Neuronal stem cell (in vitro differentiated cells): ENCODE results near the gene SCFD2.

Experiments
- DNase-seq: peaks from one replicate; pipeline ENCODE4 v3.0.0-alpha.2; 2013; ENCODE audit warnings: low spot score
- H2AFZ ChIP-seq: one replicate; pipeline ENCODE4 v1.6.1; 2013; ENCODE audit warnings: mild to moderate bottlenecking, low read length, inconsistent platforms
- H2AK5ac ChIP-seq: 2 replicates; pipeline ENCODE4 v1.6.1; 2013; ENCODE audit warnings: low read depth, mild to moderate bottlenecking, inconsistent platforms, low read length, moderate library complexity, mixed read lengths
- H2BK120ac ChIP-seq: 2 replicates; pipeline ENCODE4 v1.6.1; 2013; ENCODE audit warnings: low read depth, mild to moderate bottlenecking, inconsistent platforms, low read length, moderate library complexity, mixed read lengths
- H2BK12ac ChIP-seq: one replicate; pipeline ENCODE4 v1.6.1; 2013; ENCODE audit warnings: low read length, inconsistent platforms
- H2BK15ac ChIP-seq: 2 replicates; pipeline ENCODE4 v1.6.1; 2013; ENCODE audit warnings: mild to moderate bottlenecking, low read length, inconsistent platforms, mixed read lengths
- H2BK5ac ChIP-seq: one replicate; pipeline ENCODE4 v1.6.1; 2013; ENCODE audit warnings: inconsistent platforms, mild to moderate bottlenecking, low read length, moderate library complexity
- H3K14ac ChIP-seq: one replicate; pipeline ENCODE4 v1.6.1; 2013; ENCODE audit warnings: low read length, inconsistent platforms
- H3K18ac ChIP-seq: 2 replicates; pipeline ENCODE4 v1.6.1; 2013; ENCODE audit warnings: low read length, inconsistent platforms
- H3K23ac ChIP-seq: 2 replicates; pipeline ENCODE4 v1.6.1; 2013; ENCODE audit warnings: low read depth, mild to moderate bottlenecking, mixed read lengths, low read length, inconsistent platforms; ENCODE audit not compliant: poor library complexity
- H3K27ac ChIP-seq: replicated peaks from 3 replicates; pipeline ENCODE4 v1.5.1; 2013; ENCODE audit warnings: low read length, inconsistent platforms
- H3K27me3 ChIP-seq, 3 experiments: 2 replicates each; pipeline ENCODE4 v1.6.1; 2013; ENCODE audit warnings: low read length in 3 of 3, mild to moderate bottlenecking in 2 of 3, inconsistent platforms in 1 of 3, low read depth in 1 of 3, mixed read lengths in 1 of 3, moderate library complexity in 1 of 3; ENCODE audit not compliant: control insufficient read depth in 3 of 3, insufficient read depth in 3 of 3
- H3K36me3 ChIP-seq, 2 donors: replicated peaks in 1 of 2; 2 replicates each; pipeline ENCODE4 v1.6.1; 2013; ENCODE audit warnings: low read length in 2 of 2; ENCODE audit not compliant: control insufficient read depth in 2 of 2, insufficient read depth in 2 of 2
- H3K4ac ChIP-seq: 2 replicates; pipeline ENCODE4 v1.6.1; 2013; ENCODE audit warnings: inconsistent platforms, mild to moderate bottlenecking, low read length, moderate library complexity
- H3K4me1 ChIP-seq, 2 donors: 1 replicate in 1 of 2; 2 replicates in 1 of 2; pipeline ENCODE4 v1.6.1; 2013; ENCODE audit warnings: low read length in 2 of 2, low read depth in 1 of 2; ENCODE audit not compliant: control insufficient read depth in 2 of 2, insufficient read depth in 1 of 2
- H3K4me2 ChIP-seq: one replicate; pipeline ENCODE4 v1.6.1; 2013; ENCODE audit warnings: mild to moderate bottlenecking, low read length, inconsistent platforms; ENCODE audit not compliant: insufficient read depth, poor library complexity, severe bottlenecking
- H3K4me3 ChIP-seq, 2 donors: 2 replicates each; pipeline ENCODE4 v1.5.1; 2013; ENCODE audit warnings: low read length in 2 of 2, mild to moderate bottlenecking in 2 of 2, inconsistent platforms in 1 of 2, moderate library complexity in 1 of 2
- H3K79me1 ChIP-seq: one replicate; pipeline ENCODE4 v1.6.1; 2013; ENCODE audit warnings: low read depth, mild to moderate bottlenecking, inconsistent platforms, low read length, moderate library complexity
- H3K9ac ChIP-seq: one replicate; pipeline ENCODE4 v1.6.1; 2013; ENCODE audit warnings: mild to moderate bottlenecking, low read depth, low read length, inconsistent platforms; ENCODE audit not compliant: poor library complexity
- H3K9me3 ChIP-seq, 2 donors: replicated peaks in 1 of 2; 2 replicates each; pipeline versions ENCODE3 to v1.6.1; 2013; ENCODE audit warnings: low read length in 2 of 2, mild to moderate bottlenecking in 2 of 2, inconsistent platforms in 1 of 2, low read depth in 1 of 2, mixed read lengths in 1 of 2, moderate library complexity in 1 of 2; ENCODE audit not compliant: control insufficient read depth in 2 of 2, insufficient read depth in 1 of 2
- H4K8ac ChIP-seq: one replicate; pipeline ENCODE4 v1.6.1; 2013; ENCODE audit warnings: low read depth, mild to moderate bottlenecking, inconsistent platforms, low read length, moderate library complexity
- H4K91ac ChIP-seq: one replicate; pipeline ENCODE4 v1.6.1; 2013; ENCODE audit warnings: low read length, low read depth, mild to moderate bottlenecking, inconsistent platforms; ENCODE audit not compliant: poor library complexity
- WGBS, 2 donors: extraction: QIAGEN DNeasy Blood & Tissue Kit; methylation state at CpG; one replicate each; pipeline ENCODE4 v1.1.7; 2013; ENCODE audit warnings: missing lambda C conversion rate in 2 of 2, mixed read lengths in 1 of 2; ENCODE audit not compliant: insufficient read length in 2 of 2, insufficient replicate concordance in 1 of 2; ENCODE audit errors: extremely low coverage in 2 of 2; 5-methylcytosine and 5-hydroxymethylcytosine counted together

The SCFD2 gene

GRCh38 chr4:52984462-52984881 lies 381.4 kb downstream of the SCFD2 start:
- Histone ChIP-seq H3K27ac (no peak overlapping the region), H2AFZ (no peak overlapping the region), H3K4me3 (no peak overlapping the region), H2AK5ac (no peak overlapping the region), H3K14ac (no peak overlapping the region), H2BK5ac (no peak overlapping the region), H3K9ac (no peak overlapping the region), H3K27me3 (peaks cover 0 to 5% (median 2%) of the 10 kb centered on the region in 3 experiments), H3K18ac (no peak overlapping the region), H4K8ac (no peak overlapping the region), H2BK120ac (no peak overlapping the region), H3K4me2 (no peak overlapping the region), H2BK15ac (no peak overlapping the region), H4K91ac (no peak overlapping the region), H3K23ac (no peak overlapping the region), H3K79me1 (no peaks in the 10 kb centered on the region), H2BK12ac (no peak overlapping the region), H3K4ac (no peak overlapping the region), H3K36me3 (no peaks in the 10 kb centered on the region), H3K4me1 (peaks cover 0 to 14% of the 10 kb centered on the region in 2 donors), H3K9me3 (no peaks in the 10 kb centered on the region)
- WGBS, 2 donors: no CpG with 5 or more reads among the region's 2 CpGs
- DNase-seq: no peak

GRCh38 chr4:52983563-52984303 lies 382.1 kb downstream of the SCFD2 start:
- no CpG with 5 or more reads among the region's 1 CpG for WGBS, 2 donors
- H2BK5ac ChIP-seq: no peak overlapping the region

GRCh38 chr4:52982946-52983340 lies 382.9 kb downstream of the SCFD2 start:
- Histone ChIP-seq H3K79me1 (no peaks in the 10 kb centered on the region), H2BK15ac (no peak overlapping the region), H3K27me3 (peaks cover 0 to 3% (median 2%) of the 10 kb centered on the region in 3 experiments), H3K4me2 (no peak overlapping the region), H2BK120ac (no peak overlapping the region), H3K27ac (no peak overlapping the region), H3K14ac (no peak overlapping the region), H4K91ac (no peak overlapping the region), H3K9me3 (no peaks in the 10 kb centered on the region), H3K36me3 (no peaks in the 10 kb centered on the region), H3K4me3 (no peak overlapping the region), H2BK12ac (no peak overlapping the region), H3K23ac (no peak overlapping the region), H2BK5ac (no peak overlapping the region), H3K9ac (no peak overlapping the region), H2AFZ (no peak overlapping the region), H3K4me1 (peaks cover under 1 to 16% of the 10 kb centered on the region in 2 donors), H3K18ac (no peak overlapping the region), H3K4ac (no peak overlapping the region), H4K8ac (no peak overlapping the region), H2AK5ac (no peak overlapping the region)
- WGBS, 2 donors: no CpG with 5 or more reads among the region's 3 CpGs
- no peak for DNase-seq

More at GRCh38 chr4:52983563-52984303, 382.1 kb downstream of the SCFD2 start:
- peaks cover 0 to 14% of the 10 kb centered on the region in 2 donors for H3K4me1 ChIP-seq
- no peak overlapping the region for H3K4me2 ChIP-seq
- H2BK15ac ChIP-seq: no peak overlapping the region
- no peak overlapping the region for H3K9ac ChIP-seq
- no peaks in the 10 kb centered on the region for H3K9me3 ChIP-seq
- H3K4me3 ChIP-seq: no peak overlapping the region
- peak; percentile 57 for DNase-seq
- no peak overlapping the region for H4K91ac ChIP-seq
- no peak overlapping the region for H3K4ac ChIP-seq
- no peak overlapping the region for H3K27ac ChIP-seq
- H3K18ac ChIP-seq: no peak overlapping the region
- no peak overlapping the region for H4K8ac ChIP-seq
- H3K27me3 ChIP-seq: peaks cover 0 to 5% (median 2%) of the 10 kb centered on the region in 3 experiments
- no peak overlapping the region for H2BK12ac ChIP-seq
- no peaks in the 10 kb centered on the region for H3K36me3 ChIP-seq
- no peaks in the 10 kb centered on the region for H3K79me1 ChIP-seq
- H2BK120ac ChIP-seq: no peak overlapping the region
- no peak overlapping the region for H2AK5ac ChIP-seq
- H3K23ac ChIP-seq: no peak overlapping the region
- no peak overlapping the region for H3K14ac ChIP-seq
- no peak overlapping the region for H2AFZ ChIP-seq

GRCh38 chr4:52982255-52982945 lies 383.5 kb downstream of the SCFD2 start:
- H3K27ac ChIP-seq: no peak overlapping the region
- no peak overlapping the region for H3K4ac ChIP-seq
- no peak overlapping the region for H2AFZ ChIP-seq
- peak; percentile 24 for DNase-seq
- H3K9me3 ChIP-seq: no peaks in the 10 kb centered on the region
- no peaks in the 10 kb centered on the region for H3K79me1 ChIP-seq
- H3K4me1 ChIP-seq: peaks cover 1 to 21% of the 10 kb centered on the region in 2 donors
- H2BK120ac ChIP-seq: no peak overlapping the region
- H2BK15ac ChIP-seq: no peak overlapping the region
- no peak overlapping the region for H4K91ac ChIP-seq
- H3K27me3 ChIP-seq: no peaks in the 10 kb centered on the region
- no peak overlapping the region for H3K18ac ChIP-seq
- H2AK5ac ChIP-seq: no peak overlapping the region
- no peak overlapping the region for H3K4me2 ChIP-seq
- WGBS, 2 donors: no CpG with 5 or more reads among the region's 2 CpGs
- H3K4me3 ChIP-seq: no peak overlapping the region
- no peak overlapping the region for H3K23ac ChIP-seq
- H3K9ac ChIP-seq: no peak overlapping the region
- no peak overlapping the region for H2BK12ac ChIP-seq
- H3K14ac ChIP-seq: no peak overlapping the region
- no peak overlapping the region for H4K8ac ChIP-seq
- H3K36me3 ChIP-seq: no peaks in the 10 kb centered on the region
- H2BK5ac ChIP-seq: no peak overlapping the region
